LNCaP clone FGC (cell line): Measurements from ENCODE around the gene MLN.

Source experiments
- DNase-seq: peaks from one replicate; pipeline ENCODE4 v3.0.0-alpha.2; 2011; ENCODE audit warnings: low read depth
- H3K4me3 ChIP-seq: 2 replicates; pipeline ENCODE4 v1.5.1; 2011; ENCODE audit warnings: mild to moderate bottlenecking, low read depth, low read length, control low read depth
- CTCF ChIP-seq: IDR thresholded peaks from 2 replicates; pipeline ENCODE4 v1.5.1; 2012; ENCODE audit warnings: mild to moderate bottlenecking; ENCODE audit not compliant: control insufficient read depth, insufficient read depth; ENCODE audit errors: extremely low read depth

Gene MLN

GRCh38 chr6:33751771-33752645, 51.8 kb downstream of the MLN start:
- TF ChIP-seq CTCF: no peak
- H3K4me3 ChIP-seq: no peak overlapping the region
- no peak for DNase-seq

- no peak for DNase-seq
- no peak overlapping the region for H3K4me3 ChIP-seq
- no peak for TF ChIP-seq CTCF
Observed at GRCh38 chr6:33750244-33750991, 53.4 kb downstream of the MLN start.

GRCh38 chr6:33749401-33749800, 54.4 kb downstream of the MLN start:
- no peak for TF ChIP-seq CTCF
- no peak for DNase-seq
- no peak overlapping the region for H3K4me3 ChIP-seq

GRCh38 chr6:33748841-33749240, 55.0 kb downstream of the MLN start:
- DNase-seq: no peak
- H3K4me3 ChIP-seq: no peak overlapping the region
- TF ChIP-seq CTCF: no peak

GRCh38 chr6:33747823-33748222, 56.0 kb downstream of the MLN start:
- DNase-seq: no peak
- H3K4me3 ChIP-seq: no peak overlapping the region
- no peak for TF ChIP-seq CTCF

GRCh38 chr6:33746651-33747100, 57.1 kb downstream of the MLN start, which contains the start of gene IP6K3:
Gene IP6K3 (minus strand): TSS chr6:33746905. CDS start chr6:33735476, 11,429 bp downstream.
- DNase-seq: no peak
- no peak within 1 kb of the TSS for H3K4me3 ChIP-seq
- no peak for TF ChIP-seq CTCF
